GM12878 (cell line): Measurements from ENCODE around the gene FAM8A1. TPM values are rescaled to one million over a fixed set of nuclear protein-coding genes. Genes with fewer than 3 reads are reported as not detected.

Experiments
- ATF2 ChIP-seq: IDR thresholded peaks from 2 replicates; pipeline ENCODE4 v1.6.1; 2012; ENCODE audit warnings: low read length, inconsistent platforms
- BACH1 ChIP-seq: fragments of 450-650 bp; IDR thresholded peaks from 2 replicates; pipeline ENCODE4 v1.6.1; 2017; ENCODE audit warnings: mild to moderate bottlenecking, borderline replicate concordance
- CHD1 ChIP-seq: IDR thresholded peaks from 2 replicates; pipeline ENCODE4 v1.6.1; 2012; ENCODE audit warnings: low read depth, low read length, improper control_type of control experiment
- EED ChIP-seq: sonication (generic); IDR thresholded peaks from 2 replicates; pipeline ENCODE4 v1.6.1; 2016; ENCODE audit warnings: antibody characterized with exemption, low read depth
- EP300 ChIP-seq, 2 experiments: fragments of 150-350 bp in 1 of 2; IDR thresholded peaks; 2 replicates each; pipeline ENCODE4 v1.6.1; 2011 to 2012; ENCODE audit warnings: low read depth in 2 of 2, low read length in 2 of 2, borderline replicate concordance in 1 of 2, improper control_type of control experiment in 1 of 2, inconsistent platforms in 1 of 2; ENCODE audit not compliant: control insufficient read depth in 1 of 2
- FOXK2 ChIP-seq: fragments of 450-650 bp; IDR thresholded peaks from 2 replicates; pipeline ENCODE4 v1.6.1; 2017; ENCODE audit warnings: mild to moderate bottlenecking, moderate library complexity
- IRF3 ChIP-seq: fragments of 450-650 bp; IDR thresholded peaks from 2 replicates; pipeline ENCODE4 v1.6.1; 2014; ENCODE audit warnings: mild to moderate bottlenecking
- JUND ChIP-seq: IDR thresholded peaks from 2 replicates; pipeline ENCODE4 v1.6.1; 2012; ENCODE audit warnings: low read depth, mild to moderate bottlenecking, low read length, improper control_type of control experiment, moderate library complexity
- LARP7 ChIP-seq: fragments of 450-650 bp; IDR thresholded peaks from 2 replicates; pipeline ENCODE4 v1.6.1; 2017; ENCODE audit warnings: mild to moderate bottlenecking
- MEF2A ChIP-seq: IDR thresholded peaks from 2 replicates; pipeline ENCODE4 v1.6.1; 2011; ENCODE audit warnings: low read depth, mild to moderate bottlenecking, low read length, moderate library complexity; ENCODE audit not compliant: insufficient read depth
- NKRF ChIP-seq: fragments of 450-650 bp; conservative IDR thresholded peaks from 2 replicates; pipeline ENCODE4 v1.6.1; 2017; ENCODE audit warnings: mild to moderate bottlenecking, moderate library complexity
- POLR2AphosphoS2 ChIP-seq: IDR thresholded peaks from 2 replicates; pipeline ENCODE4 v1.6.1; 2011; ENCODE audit warnings: low read depth, mild to moderate bottlenecking, low read length, improper control_type of control experiment, moderate library complexity
- PRDM15 ChIP-seq: fragments of 450-650 bp; formaldehyde crosslinking; IDR thresholded peaks from 2 replicates; pipeline ENCODE4 v1.4.0; 2020; ENCODE audit warnings: mild to moderate bottlenecking, moderate library complexity
- RAD21 ChIP-seq: IDR thresholded peaks from 2 replicates; pipeline ENCODE4 v1.6.1; 2011; ENCODE audit warnings: mild to moderate bottlenecking, low read depth, low read length, moderate library complexity; ENCODE audit not compliant: insufficient read depth
- RFX5 ChIP-seq: IDR thresholded peaks from 2 replicates; pipeline ENCODE4 v1.6.1; 2011; ENCODE audit warnings: low read depth, low read length, improper control_type of control experiment
- SIX5 ChIP-seq: IDR thresholded peaks from 2 replicates; pipeline ENCODE4 v1.6.1; 2011; ENCODE audit warnings: mild to moderate bottlenecking, low read depth, low read length, moderate library complexity; ENCODE audit not compliant: severe bottlenecking
- SUPT20H ChIP-seq: IDR thresholded peaks from 2 replicates; pipeline ENCODE4 v1.6.1; 2011; ENCODE audit warnings: low read depth, mild to moderate bottlenecking, low read length, moderate library complexity, borderline replicate concordance; ENCODE audit not compliant: control insufficient read depth
- TCF3 ChIP-seq: IDR thresholded peaks from 2 replicates; pipeline ENCODE4 v1.6.1; 2012; ENCODE audit warnings: low read depth, mild to moderate bottlenecking, low read length, borderline replicate concordance; ENCODE audit not compliant: insufficient read depth
- YBX1 ChIP-seq: fragments of 450-650 bp; IDR thresholded peaks from 2 replicates; pipeline ENCODE4 v1.6.1; 2016; ENCODE audit warnings: antibody characterized with exemption
- ZNF217 ChIP-seq: fragments of 450-650 bp; IDR thresholded peaks from 2 replicates; pipeline ENCODE4 v1.6.1; 2017; ENCODE audit warnings: antibody characterized with exemption, mild to moderate bottlenecking
- ZNF24 ChIP-seq: fragments of 450-650 bp; IDR thresholded peaks from 2 replicates; pipeline ENCODE4 v1.6.1; 2017; ENCODE audit warnings: antibody characterized with exemption, mild to moderate bottlenecking
- ZNF622 ChIP-seq: fragments of 450-650 bp; IDR thresholded peaks from 2 replicates; pipeline ENCODE4 v1.6.1; 2017; ENCODE audit warnings: mild to moderate bottlenecking, inconsistent platforms
- ZZZ3 ChIP-seq: IDR thresholded peaks from 2 replicates; pipeline ENCODE4 v1.6.1; 2011; ENCODE audit warnings: low read depth; ENCODE audit not compliant: control insufficient read depth, insufficient read length
- polyA plus RNA-seq, 11 experiments: library from polyadenylated mRNA; depleted of rRNA in 4 of 11; unstranded in 6 of 11; stranded (reverse) in 5 of 11; fragments of >200 nt; fragmentation: Nextera tagmentation in 4 of 11; fragmentation: Illumina TruSeq in 1 of 11; extraction: Ambion mirVana in 4 of 11; extraction: Trizol in 1 of 11; gene quantifications; 1 replicate in 1 of 11; 2 replicates in 10 of 11; pipeline versions ENCODE4 v1.2.1 to v1.2.3, GENCODE V29; 2011 to 2016; ENCODE audit warnings: inconsistent platforms in 2 of 11, missing spikeins in 2 of 11, low read depth in 1 of 11
- total RNA-seq, 4 experiments: library from RNA; depleted of rRNA in 3 of 4; stranded (reverse); fragments of >200 nt in 3 of 4; fragmentation: Illumina TruSeq in 1 of 4; extraction: Trizol in 1 of 4; gene quantifications; 2 replicates each; pipeline versions ENCODE4 v1.2.1 to v1.2.3, GENCODE V29; 2013 to 2021

Gene FAM8A1
- total and polyA plus RNA-seq, 10 of the 15 experiments (the other 5 are each of a cell fraction or from before 2014, with no cell fraction given) = 1.4 to 7.4 (median 3.6) TPM

GRCh38 chr6:17599877-17600526 lies at the start of gene FAM8A1 (continued):
- TF ChIP-seq BACH1 = no peak
- no peak for TF ChIP-seq ZNF24
- no peak for TF ChIP-seq PRDM15 (CRISPR knock-in tag)
- peak in 1 of 2 experiments; percentile 35; a peak in 1 of 4 replicates for TF ChIP-seq EP300 (IDR thresholded peaks at IDR 0.05; ENCODE audit: borderline replicate concordance in 1 of 2, control insufficient read depth in 1 of 2, low read depth in 2 of 2, low read length in 2 of 2)
- no peak for TF ChIP-seq LARP7
- TF ChIP-seq EED = peak; percentile 41; the same call in 1 of the 2 replicates
- TF ChIP-seq ZNF217 = 0 out of 2 replicates have a peak, but pooled peaks have one; percentile 29
- no peak for TF ChIP-seq IRF3
- 0 out of 2 replicates have a peak, but pooled peaks have one; percentile 47 for TF ChIP-seq TCF3
- TF ChIP-seq ZZZ3 = no peak
- TF ChIP-seq RFX5 = no peak; the same call in 1 of the 2 replicates
- no peak for TF ChIP-seq NKRF
- peak; percentile 46; the same call in 1 of the 2 replicates for TF ChIP-seq MEF2A
- TF ChIP-seq FOXK2 = no peak
- TF ChIP-seq RAD21 = no peak
- TF ChIP-seq POLR2AphosphoS2 = no peak
- no peak for TF ChIP-seq ATF2
- TF ChIP-seq SIX5 = no peak
- TF ChIP-seq ZNF622 = no peak
- no peak for TF ChIP-seq JUND
- TF ChIP-seq YBX1 = no peak
- TF ChIP-seq CHD1 = no peak
- TF ChIP-seq SUPT20H = no peak
